SKM-1 treated with dmso at 0.1 percent for 144 hours (cell line): ENCODE data around the gene MFAP3.
"Not testable (repeated sequence)": the region's sequence is repeated elsewhere in the genome, so short reads cannot be mapped to it uniquely, and the experiment has no call there.

Experiments used
- DNase-seq: peaks from one replicate; lab custom pipeline; 2025; ENCODE audit not compliant: unreplicated experiment; lab: John Stamatoyannopoulos, UW

The MFAP3 gene

DNA sequence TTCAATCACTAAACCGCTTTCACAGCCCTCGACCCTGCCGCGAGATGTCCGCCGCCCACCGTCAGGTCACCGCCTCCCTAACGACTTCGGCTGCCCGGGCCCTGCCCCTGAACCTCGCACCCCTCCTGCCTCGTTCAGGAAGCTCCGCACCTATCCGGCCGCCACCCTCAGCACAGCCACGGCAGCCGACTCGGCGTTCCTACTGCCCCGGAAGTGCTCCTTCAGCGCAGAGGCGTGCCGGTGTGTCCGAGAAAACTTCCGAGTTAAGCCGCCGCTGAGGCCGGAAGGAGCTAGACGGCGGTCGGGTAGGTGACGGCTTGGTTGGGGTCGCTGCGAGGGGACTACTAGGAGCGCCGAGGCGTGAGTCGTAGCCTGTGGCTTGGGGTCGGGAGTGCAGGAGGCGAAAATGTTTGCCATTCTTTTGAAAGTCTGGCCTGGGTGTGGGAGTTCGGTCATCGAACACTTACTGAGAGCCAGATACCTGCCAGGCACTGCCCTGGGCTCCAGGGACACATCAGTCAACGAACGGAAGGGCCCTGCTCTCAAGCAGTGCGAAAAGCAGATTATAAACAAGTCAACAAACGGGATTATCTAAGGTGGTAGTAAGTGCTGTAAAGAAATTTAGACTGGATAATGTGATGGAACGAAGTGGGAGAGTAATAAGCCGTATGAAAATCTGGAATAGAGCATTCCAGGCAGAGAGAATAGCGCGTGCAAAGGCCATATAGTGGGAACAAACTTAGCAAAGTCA, at the start of gene MFAP3, which contains the start of gene FAM114A2:
TSS of gene MFAP3 (plus strand) at position 261 of the 751 bp plus-strand sequence. CDS start 10,756 bp downstream, outside the sequence.
TSS of gene FAM114A2 (minus strand) at position 204 of the 751 bp plus-strand sequence. CDS start 3,957 bp downstream, outside the sequence.
- DNase-seq, result peak; percentile 85

DNA sequence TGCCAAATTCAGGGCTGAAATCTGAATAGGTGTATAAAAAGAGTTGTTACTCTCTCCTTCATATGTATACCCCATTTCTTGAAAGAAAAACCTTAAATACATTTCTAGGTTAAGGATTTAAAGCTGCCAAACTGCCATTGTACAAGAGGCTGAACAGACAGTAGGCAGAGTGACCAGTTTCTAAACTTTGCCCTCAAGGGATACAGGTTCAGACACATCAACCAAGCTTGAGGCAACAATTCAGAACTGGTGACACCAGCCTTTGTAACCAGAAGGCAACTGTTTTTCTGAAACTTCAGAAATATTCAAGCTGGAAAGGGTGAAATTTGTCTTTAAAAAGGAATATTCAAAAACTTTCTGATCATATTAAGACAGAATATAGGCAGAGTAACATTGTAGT, 47.6 kb upstream of the MFAP3 start:
- no peak for DNase-seq

DNA sequence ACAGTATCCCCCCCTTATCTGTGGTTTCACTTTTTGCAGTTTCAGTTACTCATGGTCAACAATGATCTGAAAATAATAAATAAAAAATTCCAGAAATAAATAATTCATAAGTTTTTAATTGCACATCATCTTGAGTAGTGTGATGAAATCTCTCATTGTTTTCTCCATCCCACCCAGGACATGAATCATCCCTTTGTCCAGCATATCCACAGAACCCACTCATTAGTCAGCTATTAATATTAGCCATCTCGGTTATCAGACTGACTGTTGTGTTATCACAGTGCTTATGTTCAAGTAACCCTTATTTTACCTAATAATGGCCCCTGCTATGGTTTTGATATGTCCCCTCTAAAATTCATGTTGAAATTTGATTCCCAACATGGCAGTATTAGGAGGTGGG, 40.8 kb upstream of the MFAP3 start:
- no peak for DNase-seq

DNA sequence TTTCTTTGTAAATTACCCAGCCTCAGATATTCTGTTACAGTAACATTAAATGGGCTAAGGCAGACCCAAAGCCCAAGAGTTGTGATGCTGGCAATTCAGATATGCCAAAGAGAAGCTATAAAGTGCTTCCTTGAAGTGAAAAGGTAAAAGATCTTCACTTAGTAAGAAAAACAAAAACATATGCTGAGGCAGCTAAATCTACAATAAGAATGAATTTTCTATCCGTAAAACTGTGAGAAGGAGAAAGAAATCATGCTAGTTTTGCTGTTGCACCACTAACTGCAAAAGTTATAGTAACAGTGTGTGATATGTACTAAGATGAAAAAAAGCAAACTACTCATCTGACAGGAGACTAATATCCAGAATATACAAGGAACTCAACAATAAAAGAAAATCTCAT, 40.0 kb upstream of the MFAP3 start:
- DNase-seq, result no peak

DNA sequence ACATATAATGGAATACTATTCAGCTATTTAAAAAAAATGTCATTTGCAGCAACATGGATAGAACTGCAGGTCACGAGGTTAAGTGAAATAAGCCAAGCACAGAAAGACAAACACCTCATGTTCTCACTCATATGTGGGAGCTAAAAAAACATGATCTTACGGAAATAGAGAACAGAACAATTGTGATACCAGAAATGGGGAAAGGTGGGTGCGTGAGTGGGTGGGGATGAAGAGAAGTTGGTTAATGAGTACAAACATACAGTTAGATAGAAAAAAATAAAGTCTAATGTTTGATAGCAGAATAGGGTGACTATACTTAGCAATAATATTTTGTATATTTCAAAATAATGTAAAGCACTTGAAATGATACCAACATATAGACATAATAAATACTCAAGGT, 38.8 kb upstream of the MFAP3 start:
- DNase-seq, result no peak

DNA sequence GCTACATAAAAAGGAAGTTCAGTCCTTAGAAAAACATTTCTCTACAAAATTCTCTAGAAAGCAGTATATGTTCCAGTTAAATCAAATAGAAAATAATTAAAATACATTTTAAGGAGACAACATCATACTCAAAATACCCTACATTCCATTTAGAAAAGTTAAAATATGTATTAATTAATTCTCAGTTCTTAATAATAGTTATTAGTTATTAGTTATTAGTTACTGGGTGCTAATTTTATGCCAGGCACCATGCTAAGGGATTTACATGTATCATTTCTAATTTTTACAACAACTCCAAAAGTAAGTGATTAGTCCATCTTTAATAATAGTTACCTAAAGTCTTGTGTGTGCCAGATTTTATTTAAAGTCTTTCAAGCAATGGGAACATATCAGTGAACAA, 38.1 kb upstream of the MFAP3 start:
- no peak for DNase-seq

DNA sequence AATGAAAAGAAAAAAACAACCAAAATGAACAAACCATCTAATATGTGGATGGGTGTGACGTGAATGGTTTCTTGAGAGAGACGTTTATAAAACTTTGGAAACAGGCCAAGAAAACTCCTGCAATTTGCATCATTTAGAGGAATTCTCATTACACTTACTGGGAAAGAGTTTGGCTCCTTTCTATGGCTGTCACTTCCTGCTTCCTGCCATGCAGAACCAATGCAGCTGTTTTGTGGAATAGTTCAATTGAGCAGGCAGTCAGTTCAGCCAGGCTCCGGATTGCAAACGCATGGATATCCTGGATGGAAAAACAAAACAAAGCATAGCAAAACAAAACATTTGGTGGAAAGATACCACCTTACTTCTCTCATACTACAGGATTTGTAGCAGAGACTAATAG, 36.7 kb upstream of the MFAP3 start:
- no peak for DNase-seq

DNA sequence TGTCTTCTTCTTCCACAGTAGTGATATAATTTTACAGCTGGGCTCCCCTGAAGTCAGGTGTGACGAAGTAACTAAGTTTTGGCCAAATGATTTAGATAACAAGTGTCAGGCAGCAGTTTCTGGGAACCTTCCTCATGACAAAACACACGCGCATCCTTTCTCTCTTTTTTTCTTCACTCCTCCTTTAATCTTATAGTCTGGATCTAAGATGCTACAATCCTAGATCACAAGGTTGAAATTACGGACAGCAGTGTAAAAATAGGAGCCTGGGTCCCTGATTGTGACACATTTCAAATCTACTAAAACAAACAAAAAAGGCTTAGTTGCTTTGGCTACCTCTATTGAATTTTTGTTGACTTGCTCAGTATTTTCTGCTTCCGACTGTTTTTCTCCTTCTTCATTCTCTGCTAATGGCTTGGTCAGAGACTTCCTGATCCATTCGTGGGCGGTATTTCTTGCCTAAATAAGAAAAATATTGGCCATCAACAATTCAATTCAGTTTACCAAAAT, 36.2 kb upstream of the MFAP3 start:
- no peak for DNase-seq

DNA sequence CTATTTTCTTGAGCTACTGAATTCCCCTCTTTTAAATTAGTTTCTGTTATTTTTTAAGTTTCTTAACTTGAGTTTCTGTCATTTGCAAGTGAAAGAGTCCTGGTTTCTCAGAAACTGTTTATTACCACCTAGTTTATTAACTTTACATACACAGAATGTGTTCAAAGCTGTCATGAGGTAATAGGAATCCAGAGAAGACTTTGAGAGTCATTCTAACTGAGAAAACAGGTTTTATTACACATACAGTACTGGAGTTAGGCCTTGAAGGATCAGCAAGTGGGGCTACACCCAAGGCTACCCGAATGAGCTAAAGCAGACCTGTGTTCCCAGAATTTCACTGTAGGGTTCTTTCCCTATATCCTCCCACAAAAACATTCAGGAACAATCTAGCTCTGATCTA, 33.1 kb upstream of the MFAP3 start:
- DNase-seq, result no peak

DNA sequence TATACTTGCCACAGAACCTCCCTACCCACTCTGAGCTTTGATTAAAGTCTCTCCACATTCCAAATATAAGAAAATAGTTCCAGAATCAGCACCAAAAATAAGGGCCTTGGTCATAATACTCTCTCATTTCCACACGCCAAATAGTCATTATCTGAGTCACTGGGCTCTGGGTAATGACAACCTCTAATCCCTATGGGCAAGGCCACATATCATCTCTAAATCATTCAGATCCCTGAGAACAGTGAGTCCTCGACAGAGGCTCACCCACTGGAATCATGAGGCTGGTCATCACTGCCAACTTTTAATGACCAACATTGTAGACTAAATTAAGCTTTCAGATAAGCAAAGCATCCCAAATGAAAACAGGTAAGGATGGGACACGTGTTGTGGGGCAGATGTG, 28.1 kb upstream of the MFAP3 start:
- no peak for DNase-seq

DNA sequence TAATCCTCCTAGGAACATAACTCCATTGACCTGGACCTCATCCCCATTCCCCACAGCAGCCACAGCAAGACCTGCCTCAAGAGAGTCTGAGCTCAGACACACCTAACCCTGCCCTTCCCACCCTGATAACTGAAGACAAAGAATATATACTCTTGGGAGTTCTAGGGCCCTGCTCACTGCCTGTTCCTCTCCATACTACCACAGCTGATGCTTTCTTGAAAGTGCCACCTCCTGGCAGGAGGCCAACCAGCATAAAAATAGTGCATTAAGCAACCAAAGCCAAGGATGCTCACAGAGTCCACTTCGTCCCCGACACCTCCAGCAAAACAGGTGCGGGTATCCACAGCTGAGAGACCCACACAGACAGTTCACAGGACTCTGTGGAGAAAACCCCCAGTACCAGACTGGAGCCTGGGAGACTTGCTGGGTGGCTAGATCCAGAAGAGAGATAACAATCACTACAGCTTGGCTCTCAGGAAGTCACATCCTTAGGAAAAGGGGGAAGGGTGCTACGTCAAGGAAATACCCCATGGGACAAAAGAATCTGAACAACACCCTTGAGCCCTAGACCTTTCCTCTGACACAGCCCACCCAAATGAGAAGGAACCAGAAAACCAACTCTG, 23.6 kb upstream of the MFAP3 start:
- DNase-seq, result no peak

DNA sequence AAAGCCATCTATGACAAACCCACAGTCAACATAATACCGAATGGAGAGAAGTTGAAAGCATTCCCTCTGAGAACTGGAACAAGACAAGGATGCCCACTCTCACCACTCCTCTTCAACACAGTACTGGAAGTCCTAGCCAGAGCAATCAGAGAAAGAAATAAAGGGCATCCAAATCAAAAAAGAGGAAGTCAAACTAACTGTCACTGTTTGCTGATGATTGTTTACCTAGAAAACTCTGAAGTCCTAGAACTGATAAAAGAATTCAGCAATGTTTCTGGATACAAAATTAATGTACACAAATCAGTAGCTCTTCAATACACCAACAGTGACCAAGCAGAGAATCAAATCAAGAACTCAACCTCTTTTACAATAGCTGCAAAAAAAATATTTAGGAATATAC, 19.8 kb upstream of the MFAP3 start:
- not testable (repeated sequence) for DNase-seq

DNA sequence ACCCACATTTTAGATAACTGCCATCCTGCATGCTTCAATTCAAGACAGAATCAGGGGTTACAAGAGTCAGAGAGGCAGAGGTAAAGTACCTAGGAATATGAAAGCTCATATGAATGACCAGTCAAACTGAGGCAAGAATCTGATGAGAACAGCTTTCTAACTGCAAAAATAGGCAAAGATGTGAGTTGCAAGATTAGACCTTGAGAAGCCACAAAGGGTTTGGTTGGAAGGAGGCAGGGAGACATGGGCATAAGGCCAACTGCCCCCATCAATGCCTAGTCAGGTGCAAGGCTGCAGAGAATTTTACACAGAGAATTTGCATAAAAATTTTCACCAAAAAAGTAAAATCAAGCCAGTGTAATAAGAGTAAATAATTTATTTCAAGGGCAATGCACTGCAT, 12.8 kb upstream of the MFAP3 start:
- no peak for DNase-seq

DNA sequence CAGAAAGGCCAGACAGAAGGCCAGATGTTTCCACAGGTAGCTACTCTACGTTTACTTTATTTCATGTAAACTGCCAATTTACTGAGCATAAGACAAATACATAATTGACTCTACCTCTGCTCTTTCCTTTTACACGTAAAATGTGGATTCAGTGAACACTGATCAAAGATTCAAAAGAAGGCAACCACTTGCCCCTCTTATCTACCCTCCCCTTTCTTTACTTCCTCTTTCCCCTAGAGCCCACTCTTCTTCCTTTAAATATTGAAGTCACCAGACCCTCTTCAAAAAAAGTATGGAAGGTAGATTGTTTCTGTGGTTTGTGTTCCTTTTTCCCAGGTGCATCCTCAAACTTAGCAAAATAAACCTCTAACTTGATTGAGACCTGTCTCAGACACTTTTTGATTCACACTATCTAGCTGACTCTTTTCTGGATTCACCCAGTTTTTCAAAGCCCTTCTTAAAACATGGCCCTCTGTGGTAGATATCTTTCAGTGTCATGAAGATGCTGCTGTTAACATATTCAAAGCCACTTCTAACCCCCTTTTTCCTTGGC, 6.8 kb upstream of the MFAP3 start:
- DNase-seq, result no peak

DNA sequence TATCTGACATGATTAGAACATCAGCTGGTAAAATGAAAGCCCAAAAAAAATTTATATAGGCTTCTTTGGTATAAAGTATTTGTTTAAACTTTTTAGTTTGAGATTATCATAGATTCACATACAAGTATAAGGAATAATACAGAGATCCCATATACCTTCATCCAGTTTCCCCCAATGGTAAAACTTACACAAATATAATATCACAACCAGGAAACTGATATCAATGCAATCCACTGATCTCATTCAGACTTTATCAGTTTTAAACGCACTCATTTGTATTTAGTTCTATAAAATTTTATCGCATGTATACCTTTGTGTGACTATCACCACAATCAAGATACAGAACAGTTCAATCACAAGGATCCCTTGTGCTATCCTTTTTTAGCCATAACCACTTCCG, 3.8 kb upstream of the MFAP3 start:
- no peak for DNase-seq

DNA sequence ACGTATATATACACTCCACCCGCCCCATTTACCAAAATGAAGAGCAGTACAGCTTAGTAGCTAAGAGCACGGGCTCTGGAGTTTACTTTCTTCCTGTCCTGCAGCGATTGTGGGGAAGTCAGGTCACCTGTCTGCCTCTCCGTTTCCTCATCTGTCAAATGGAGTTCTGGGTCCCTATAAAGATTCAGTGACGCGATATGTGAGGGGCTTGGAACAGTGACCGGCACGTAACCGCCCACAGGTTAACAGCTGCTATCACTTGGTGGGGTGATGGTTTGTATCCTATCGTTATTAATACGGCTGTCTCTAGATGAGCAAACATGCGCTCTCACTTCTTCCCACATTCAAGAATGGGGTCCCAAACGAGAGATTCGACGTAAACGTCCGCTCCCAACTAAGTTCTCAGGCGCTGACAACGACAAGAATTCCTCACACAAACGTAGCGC, 483 bp upstream of the MFAP3 start:
- DNase-seq, result peak; percentile 28

DNA sequence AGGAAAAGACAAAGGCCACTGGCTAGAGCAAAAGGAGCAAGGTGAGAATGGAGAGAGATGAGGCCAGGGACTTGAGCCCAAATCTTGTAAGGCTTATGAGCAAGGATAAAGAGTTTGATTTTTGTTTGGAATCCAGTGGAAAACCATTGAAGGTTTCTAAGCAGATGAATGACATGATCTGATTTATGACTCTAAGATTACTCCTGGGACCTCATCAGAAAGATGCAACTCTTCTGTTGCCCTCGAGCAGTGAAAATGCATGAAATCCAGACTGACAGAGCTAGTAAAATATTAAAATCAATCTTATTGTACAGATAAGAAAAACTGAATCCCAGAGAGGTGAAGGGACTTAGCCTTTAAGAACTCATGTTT, 677 bp downstream of the MFAP3 start:
- DNase-seq, result no peak

DNA sequence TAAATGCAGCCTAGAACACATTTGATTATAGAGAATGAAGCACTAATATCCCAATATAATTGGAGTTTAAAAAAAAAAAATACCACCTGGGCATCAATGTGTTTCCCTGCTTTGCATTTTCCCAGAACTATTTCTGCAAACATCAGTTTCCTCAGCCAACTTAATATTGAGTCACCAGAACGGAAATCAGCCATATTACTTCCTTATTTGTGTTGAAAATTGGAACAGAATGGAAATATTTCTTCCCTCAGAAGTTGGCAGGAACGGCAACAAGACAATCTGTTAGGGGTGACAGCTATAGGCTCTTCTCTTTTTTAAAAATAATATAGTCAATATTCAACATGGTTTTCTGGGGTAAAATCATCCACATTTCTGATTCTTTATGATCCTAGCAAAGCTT, 4.0 kb downstream of the MFAP3 start:
- DNase-seq, result no peak

DNA sequence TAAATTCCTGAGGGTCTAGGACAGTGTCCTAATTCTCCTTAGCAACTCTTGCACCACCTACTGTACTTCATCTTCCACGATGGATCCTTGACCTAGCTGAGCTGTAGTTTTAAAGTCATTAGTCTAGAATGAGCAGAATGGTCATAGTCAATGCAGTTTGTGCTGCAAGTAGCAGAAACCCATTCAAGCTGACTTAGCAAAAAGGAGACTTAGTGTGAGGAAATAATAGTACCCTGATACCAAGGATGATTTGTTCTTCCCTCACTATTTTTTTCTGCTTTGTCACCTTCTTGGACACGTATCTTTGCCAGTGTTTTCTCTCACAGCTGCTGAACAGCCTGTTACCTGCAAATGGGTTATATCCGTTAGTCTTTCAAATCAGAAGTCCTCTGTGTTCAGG, 5.3 kb downstream of the MFAP3 start:
- no peak for DNase-seq

DNA sequence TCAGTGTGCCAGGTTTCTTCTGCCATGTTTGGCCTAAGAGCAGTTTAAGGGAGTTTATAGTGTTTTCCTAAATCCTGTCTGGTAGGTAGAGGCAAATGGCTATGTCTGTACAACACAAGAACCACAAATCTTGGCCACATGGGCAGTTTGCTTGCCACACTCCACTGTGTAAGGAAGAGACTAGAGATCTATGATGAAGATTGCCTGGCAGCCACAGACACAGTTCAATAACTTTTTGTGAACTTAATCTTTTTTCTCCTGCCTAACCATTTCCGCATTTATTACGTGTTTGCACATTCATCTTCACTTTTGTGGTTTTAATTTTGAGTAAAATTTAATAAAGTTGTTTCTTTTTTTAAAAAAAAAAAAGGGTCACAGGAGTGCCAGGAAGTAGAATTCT, 5.8 kb downstream of the MFAP3 start:
- DNase-seq, result no peak

DNA sequence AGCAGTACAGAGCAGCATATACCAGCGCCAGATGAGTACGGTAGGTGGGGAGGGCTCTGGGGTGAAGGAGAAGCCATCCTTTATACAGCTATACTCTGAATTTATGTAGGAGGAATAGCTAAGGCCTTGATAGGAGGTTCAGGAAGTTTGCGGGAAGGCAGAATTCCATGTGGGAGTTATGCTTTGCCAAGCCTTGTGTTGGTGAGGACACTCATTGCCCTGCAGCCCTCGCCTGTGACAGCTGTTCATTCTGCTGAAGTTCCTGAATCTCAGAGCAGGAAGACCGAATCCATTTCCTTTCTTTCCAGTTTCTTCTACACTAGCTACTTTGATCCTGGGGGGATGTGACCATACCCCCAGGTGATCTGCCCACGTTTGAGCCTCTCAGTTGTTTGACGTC, 7.7 kb downstream of the MFAP3 start:
- DNase-seq, result no peak

DNA sequence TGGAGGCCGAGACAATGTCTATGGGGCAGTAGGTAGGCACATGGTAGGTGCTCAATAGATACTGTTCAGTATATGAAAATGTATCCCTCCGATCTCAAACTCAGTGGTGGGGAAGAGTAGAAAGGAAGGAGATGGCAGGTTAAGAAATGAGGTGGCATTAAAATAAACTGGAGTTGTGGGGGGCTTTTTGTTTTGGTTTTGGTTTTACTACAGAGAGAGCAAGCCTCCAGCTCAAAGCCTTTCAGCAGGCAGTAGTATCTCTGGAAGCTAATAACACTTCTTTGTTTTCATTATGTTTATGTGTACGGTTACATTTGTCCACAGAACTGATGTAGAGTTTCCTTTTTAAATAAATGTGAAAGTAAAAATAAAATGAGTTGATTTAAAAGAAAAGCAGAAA, 8.6 kb downstream of the MFAP3 start:
- DNase-seq, result no peak
